NCI-H2227 treated with DMSO at 0.1 percent for 48 hours (cell line): ENCODE data around the gene NFYA.

Experiments
- DNase-seq: peaks from one replicate; lab custom pipeline; 2025; lab: John Stamatoyannopoulos, UW

The NFYA gene

GRCh38 chr6:41047306-41047705, 25.5 kb upstream of the NFYA start:
- no peak for DNase-seq

GRCh38 chr6:41047745-41048732, 24.7 kb upstream of the NFYA start:
- no peak for DNase-seq

GRCh38 chr6:41049521-41049920, 23.3 kb upstream of the NFYA start:
- no peak for DNase-seq

DNA sequence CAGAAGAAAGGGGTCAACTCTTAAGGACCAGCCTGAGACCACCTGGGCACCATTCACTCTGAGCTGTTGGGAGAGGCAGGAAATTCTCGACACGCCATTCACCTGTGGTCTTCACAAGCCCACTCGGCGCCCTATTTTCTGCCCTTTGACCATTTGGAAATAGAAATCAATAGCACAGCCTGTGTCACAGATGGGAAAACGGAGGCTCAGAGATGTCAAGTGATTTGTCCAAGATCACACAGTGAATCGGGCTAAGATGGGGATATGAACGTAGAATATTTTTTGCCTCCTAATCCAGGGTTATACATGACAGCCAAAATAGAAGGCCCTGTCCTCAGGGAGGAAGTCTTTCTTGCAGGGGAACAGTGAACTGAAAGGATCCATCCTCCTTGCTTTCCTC, 22.8 kb upstream of the NFYA start:
- no peak for DNase-seq

DNA sequence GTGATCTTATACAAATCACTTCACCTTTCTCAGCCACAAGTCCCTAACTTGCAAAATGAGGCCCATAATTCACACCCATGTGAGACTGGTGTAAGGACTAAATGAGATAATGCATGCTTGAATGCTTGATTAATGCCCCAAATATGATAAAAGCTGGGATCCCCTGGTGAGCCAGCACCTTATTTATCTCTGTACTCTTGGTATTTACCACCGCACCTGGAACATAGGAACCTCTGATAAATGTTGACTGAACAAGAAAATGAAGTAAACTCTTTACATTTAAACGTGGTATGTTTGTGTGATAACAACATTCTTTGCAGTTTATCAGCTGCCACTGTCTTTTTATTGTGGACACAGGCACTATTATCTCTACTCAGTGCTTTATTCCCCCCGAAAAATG, 22.2 kb upstream of the NFYA start:
- no peak for DNase-seq

GRCh38 chr6:41051873-41052272, 20.9 kb upstream of the NFYA start:
- DNase-seq = no peak

GRCh38 chr6:41053041-41053440, 19.7 kb upstream of the NFYA start, which contains the start of gene APOBEC2:
Gene APOBEC2, plus strand, starts transcription at chr6:41053202. Its CDS starts 146 bp downstream, at chr6:41053348.
- no peak for DNase-seq

DNA sequence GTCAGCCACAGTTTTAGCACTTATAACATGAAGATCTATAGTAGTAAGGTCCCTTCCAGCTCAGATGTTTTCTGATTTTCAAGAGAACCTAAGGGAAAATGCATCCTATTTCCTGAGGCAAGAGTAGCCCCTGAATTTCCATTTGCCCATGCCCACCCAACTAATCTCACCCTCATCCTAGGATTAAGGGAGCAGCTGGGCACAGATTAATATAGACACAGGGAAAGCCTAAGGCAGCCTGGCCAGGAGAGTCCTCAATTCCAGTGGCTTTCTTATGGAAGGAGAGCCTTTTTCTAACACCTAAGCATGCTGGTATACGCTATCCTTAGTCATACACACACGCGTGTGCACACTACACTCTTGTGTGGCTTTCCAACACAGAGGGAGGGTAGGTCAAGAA, 18.3 kb upstream of the NFYA start:
- DNase-seq = no peak

- DNase-seq = no peak
Observed at GRCh38 chr6:41055149-41055548, 17.6 kb upstream of the NFYA start.

DNA sequence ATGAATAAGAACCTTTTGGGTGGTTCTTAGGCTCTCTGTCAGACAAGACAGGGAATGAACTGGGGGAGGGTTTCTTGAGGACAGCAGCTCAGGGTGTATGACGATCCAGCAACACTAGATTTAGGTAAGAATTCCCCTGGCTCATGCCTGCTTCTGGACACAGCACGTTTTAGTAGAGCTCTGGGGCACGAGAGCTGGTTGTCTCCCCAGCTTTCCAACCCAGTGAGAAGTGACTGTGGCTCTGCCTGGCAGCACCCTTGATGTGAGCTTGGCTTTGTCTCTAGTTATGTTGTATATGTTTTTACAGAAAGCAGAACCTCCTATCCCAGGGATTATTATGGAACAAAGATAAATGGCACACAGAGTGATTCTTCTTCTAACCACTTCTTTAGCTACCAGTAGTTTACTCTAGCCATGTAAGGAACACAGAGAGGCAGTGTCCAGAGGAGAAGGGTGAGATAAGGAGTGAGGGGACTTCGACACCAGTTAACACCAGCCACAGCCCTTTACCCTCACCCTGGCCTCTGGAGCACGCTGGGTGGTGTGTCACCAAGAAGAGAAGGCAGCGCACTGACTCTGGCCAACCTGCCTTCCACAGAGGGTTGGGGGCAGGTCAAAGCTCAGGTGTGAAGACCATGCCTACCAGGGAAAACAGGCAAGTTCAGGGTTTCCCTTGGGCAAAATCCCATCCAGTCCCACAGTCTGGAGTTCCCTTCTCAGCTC, 15.8 kb upstream of the NFYA start:
- no peak for DNase-seq

- DNase-seq = no peak
Observed at GRCh38 chr6:41058783-41059181, 14.0 kb upstream of the NFYA start.

DNA sequence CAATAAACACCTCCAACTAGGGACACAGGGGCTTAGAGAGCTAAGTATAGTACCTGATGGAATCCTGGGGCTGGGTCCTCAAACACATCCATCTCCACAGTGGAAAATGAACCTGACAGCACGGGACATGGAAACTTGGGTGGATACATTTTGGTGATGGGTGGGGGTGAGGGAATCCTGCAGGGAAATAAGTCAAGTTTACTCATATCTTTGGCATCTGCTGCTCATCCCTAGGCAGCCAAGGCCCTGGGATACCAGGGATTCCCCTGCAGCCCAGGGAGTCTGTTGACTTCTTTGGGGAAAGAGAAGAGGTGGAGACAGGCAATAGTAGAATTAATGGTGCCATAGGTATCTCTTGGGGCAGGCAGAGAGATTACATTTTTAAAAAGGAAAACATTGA, 13.2 kb upstream of the NFYA start:
- no peak for DNase-seq

DNA sequence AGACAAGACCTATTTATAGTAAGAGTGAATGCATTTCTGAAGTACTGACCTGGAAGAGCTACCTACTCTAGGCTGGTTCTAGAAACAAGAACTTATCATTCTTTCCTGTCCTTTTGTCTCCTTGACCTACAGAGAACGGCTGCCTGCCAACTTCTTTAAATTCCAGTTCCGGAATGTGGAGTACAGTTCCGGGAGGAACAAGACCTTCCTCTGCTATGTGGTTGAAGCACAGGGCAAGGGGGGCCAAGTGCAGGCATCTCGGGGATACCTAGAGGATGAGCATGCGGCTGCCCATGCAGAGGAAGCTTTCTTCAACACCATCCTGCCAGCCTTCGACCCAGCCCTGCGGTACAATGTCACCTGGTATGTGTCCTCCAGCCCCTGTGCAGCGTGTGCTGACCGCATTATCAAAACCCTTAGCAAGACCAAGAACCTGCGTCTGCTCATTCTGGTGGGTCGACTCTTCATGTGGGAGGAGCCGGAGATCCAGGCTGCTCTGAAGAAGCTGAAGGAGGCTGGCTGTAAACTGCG, 11.5 kb upstream of the NFYA start:
- no peak for DNase-seq

GRCh38 chr6:41062056-41062455, 10.7 kb upstream of the NFYA start:
- no peak for DNase-seq

DNA sequence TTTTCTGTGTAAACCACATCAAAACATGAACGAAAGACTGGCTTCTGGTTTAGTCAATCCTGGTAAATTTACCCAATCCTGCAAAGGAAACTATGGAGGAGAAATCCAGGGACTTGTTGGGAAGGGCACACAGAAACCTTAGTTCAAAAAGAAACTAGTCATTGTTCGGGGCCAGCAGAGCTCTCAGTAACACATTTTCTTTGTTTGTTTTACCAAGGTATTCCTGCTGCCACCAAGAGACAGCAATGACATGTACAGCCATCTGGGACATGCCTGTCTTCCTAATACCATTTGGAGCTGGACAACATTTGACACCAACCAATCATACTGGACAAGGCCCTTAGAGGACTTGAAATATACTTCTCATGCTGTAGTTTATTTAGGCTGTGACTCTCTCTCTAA, 8.9 kb upstream of the NFYA start:
- DNase-seq = no peak

DNA sequence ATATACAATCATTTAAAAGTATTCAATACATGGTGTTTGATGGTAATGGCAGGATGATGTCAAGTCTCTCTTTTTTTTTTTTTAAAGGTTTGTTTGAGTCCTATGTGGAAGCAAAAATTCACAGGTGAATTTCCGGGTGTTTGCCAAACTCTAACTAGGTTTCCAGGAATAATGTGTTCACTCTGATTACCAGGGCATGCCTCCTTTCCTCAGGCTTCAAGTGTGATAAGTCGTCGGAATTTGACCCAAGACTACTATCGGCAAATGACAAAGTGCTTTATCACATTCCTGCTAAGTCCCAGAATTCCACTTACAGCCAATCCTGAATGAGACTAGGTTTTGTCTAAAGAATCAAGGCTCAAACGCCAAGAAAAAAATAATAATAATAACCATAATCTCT, 7.9 kb upstream of the NFYA start:
- DNase-seq = no peak

DNA sequence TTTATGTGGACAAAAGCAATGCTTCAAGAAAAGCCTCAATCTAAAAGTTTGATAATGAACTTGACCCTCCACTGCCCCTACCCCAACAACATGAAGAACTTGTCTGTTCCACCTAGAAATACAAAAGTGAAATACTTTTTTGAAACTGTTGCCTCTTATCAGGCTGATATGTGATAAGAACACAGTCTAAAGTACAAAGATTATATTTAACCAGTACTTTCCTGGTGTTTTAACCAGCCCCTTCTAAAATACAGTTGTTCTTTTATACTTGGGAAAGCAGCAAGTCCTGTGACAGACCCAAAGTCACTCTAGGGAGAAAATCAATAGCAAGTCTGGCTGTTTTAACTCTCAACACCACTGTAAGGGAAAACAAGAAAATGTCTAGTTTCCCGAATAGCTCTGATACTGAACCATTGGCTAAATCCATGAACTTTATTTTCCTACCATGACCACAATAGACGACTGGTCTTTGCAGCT, 7.2 kb upstream of the NFYA start:
- no peak for DNase-seq

DNA sequence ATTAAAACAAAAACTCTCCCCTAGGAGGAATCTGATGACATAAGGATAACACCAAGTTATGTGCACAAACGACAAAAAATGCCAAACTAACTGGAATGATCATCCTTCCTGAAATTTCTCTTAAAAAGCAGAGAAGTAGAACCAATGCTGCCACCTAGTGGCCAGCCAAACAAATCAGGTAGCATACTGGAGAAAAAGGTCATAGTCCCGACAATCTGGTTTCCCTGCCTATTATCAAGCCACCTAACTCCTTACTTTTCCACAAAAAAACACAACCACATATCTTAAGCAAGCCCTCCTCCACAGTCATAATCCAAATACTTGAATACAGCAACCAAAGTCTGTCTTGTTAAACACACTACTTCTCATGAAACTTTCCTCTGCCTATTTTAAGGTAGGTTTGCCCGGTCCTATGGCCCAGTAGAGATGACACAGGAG, 5.9 kb upstream of the NFYA start:
- DNase-seq = peak; percentile 36

- no peak for DNase-seq
Observed at GRCh38 chr6:41071501-41071922, 1.3 kb upstream of the NFYA start.

GRCh38 chr6:41071923-41072835, 595 bp upstream of the NFYA start, which contains the start of gene OARD1:
Gene OARD1, minus strand, starts transcription at chr6:41072356. Its CDS starts 722 bp downstream, at chr6:41071634.
- DNase-seq = peak; percentile 98

- DNase-seq = peak; percentile 84
Observed at GRCh38 chr6:41073203-41073967, 611 bp downstream of the NFYA start.
